ENCODE results near the gene CPED1. TPM values are rescaled to one million over a fixed set of nuclear protein-coding genes. Genes with fewer than 3 reads are reported as not detected.
"Not testable (repeated sequence)": the region's sequence is repeated elsewhere in the genome, so short reads cannot be mapped to it uniquely, and the experiment has no call there.

Gene CPED1
- total RNA-seq, 1 donor from 2014 or later, result 4.3 TPM

DNA sequence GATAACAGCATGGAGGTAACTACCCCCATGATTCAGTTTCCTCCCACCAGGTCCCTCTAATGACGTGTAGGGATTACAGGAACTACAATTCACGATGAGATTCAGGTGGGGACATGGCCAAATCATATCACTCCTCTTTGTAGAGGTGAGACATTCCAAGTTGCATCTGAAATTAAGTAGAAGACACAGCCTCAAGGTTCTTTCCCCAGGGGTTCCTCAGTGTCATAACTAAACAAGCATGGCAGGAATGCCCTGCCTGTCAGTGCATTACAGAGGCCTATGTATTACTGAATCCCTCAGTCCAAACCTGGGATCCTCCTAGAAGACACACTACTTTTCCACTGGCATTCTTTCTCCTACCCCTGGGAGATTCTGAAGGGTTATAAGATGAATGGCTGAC is 297.7 kb downstream of the CPED1 start:
- Mint-ChIP-seq H3K36me3 (ENCODE audit: low read depth) (peaks cover 11% of the 10 kb centered on the region), H3K4me1 (no peaks in the 10 kb centered on the region), H3K27ac (ENCODE audit: unreplicated experiment) (no peak overlapping the region), H3K4me3 (no peak overlapping the region), H3K27me3 (ENCODE audit: low read depth) (no peaks in the 10 kb centered on the region), H3K9me3 (peaks cover 16% of the 10 kb centered on the region)
- no peak for TF ChIP-seq CTCF (conservative IDR thresholded peaks at IDR 0.05)
- no peak for DNase-seq (ENCODE audit: low read depth, low spot score)

DNA sequence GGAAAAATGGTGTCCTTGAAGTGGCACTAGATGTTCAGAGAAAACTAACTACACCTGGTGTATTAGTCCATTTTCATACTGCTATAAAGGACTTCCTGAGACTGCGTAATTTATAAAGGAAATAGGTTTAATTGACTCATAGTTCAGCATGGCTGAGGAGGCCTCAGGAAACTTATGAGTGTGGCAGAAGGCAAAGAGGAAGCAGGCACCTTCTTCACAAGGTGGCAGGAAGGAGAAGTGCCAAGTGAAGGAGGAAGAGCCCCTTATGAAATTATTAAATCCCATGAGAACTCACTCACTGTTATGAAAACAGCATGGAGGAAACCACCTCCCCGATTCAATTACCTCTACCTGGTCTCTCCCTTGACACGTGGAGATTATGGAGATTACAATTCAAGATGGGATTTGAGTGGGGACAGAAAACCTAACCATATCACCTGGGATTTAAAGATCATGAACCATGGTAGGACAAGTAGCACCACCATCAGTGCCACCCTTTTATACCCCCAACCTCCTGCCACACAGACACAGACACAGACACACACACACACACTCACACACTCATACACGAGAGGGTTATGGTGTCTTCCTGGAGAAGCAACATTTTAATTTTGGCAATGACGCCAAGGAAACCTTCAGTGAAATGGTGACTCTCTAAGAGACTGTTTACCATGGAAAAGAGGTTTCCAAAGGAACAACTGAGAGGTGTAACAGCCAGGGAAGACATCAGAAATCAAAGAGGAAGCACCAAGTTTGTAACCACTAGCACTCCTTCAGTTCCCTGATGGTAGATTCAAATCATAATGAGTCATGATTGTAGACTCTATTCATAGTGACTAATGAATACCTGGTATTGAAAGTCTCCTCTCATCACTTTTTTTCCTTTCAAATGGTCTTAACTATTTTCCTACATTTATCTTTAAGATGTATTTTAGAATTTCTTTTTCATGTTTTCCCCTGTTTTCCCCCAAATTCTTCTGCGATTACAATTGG is 298.5 kb downstream of the CPED1 start:
- Mint-ChIP-seq H3K4me3 (no peak overlapping the region), H3K4me1 (no peaks in the 10 kb centered on the region), H3K36me3 (ENCODE audit: low read depth) (peaks cover 11% of the 10 kb centered on the region), H3K27me3 (ENCODE audit: low read depth) (no peaks in the 10 kb centered on the region), H3K27ac (ENCODE audit: unreplicated experiment) (no peak overlapping the region), H3K9me3 (peaks cover 19% of the 10 kb centered on the region)
- TF ChIP-seq CTCF (conservative IDR thresholded peaks at IDR 0.05), result no peak
- no peak for DNase-seq (ENCODE audit: low read depth, low spot score)

GRCh38 chr7:121288894-121289293 is 300.4 kb downstream of the CPED1 start:
- H3K36me3 Mint-ChIP-seq (ENCODE audit: low read depth), result peaks cover 11% of the 10 kb centered on the region
- no peak overlapping the region for H3K27ac Mint-ChIP-seq (ENCODE audit: unreplicated experiment)
- no peak for DNase-seq (ENCODE audit: low read depth, low spot score)
- H3K27me3 Mint-ChIP-seq (ENCODE audit: low read depth), result no peaks in the 10 kb centered on the region
- H3K4me3 Mint-ChIP-seq, result no peak overlapping the region
- H3K4me1 Mint-ChIP-seq, result no peaks in the 10 kb centered on the region
- TF ChIP-seq CTCF (conservative IDR thresholded peaks at IDR 0.05), result no peak
- peaks cover 19% of the 10 kb centered on the region for H3K9me3 Mint-ChIP-seq

GRCh38 chr7:121289930-121290329 is 301.4 kb downstream of the CPED1 start:
- not testable (repeated sequence) for H3K36me3 Mint-ChIP-seq (ENCODE audit: low read depth); H3K4me1 Mint-ChIP-seq; DNase-seq (ENCODE audit: low read depth, low spot score); H3K27ac Mint-ChIP-seq (ENCODE audit: unreplicated experiment); H3K4me3 Mint-ChIP-seq; H3K27me3 Mint-ChIP-seq (ENCODE audit: low read depth)
- H3K9me3 Mint-ChIP-seq, result peaks cover 14% of the 10 kb centered on the region

- DNase-seq (ENCODE audit: low read depth, low spot score), result no peak
- Mint-ChIP-seq H3K27ac (ENCODE audit: unreplicated experiment) (no peak overlapping the region), H3K4me1 (no peaks in the 10 kb centered on the region), H3K36me3 (ENCODE audit: low read depth) (no peaks in the 10 kb centered on the region), H3K4me3 (no peak overlapping the region), H3K9me3 (peaks cover 5% of the 10 kb centered on the region), H3K27me3 (ENCODE audit: low read depth) (no peaks in the 10 kb centered on the region)
- no peak for TF ChIP-seq CTCF (conservative IDR thresholded peaks at IDR 0.05)
These were observed 306.0 kb downstream of the CPED1 start for GRCh38 chr7:121294448-121294992.

DNA sequence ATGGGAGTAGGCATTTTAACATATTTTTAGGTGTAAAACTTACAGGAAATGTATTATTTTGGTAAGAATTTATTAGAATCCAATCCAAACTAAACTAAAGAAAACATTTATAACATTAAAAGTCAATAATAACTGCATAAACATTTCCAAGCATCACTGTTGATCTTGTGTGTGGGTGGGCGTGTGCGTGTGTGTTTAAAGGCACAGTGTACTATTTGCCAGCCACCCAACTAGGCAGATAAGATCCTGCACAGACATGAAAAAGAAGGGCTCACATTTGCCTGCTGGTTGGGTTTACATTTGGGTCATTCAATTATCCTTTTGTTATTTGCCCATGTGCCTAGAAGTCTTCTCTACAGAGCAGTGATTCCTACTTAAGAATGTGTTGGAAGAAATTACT is 309.3 kb downstream of the CPED1 start:
- H3K27ac Mint-ChIP-seq (ENCODE audit: unreplicated experiment), result no peak overlapping the region
- no peak overlapping the region for H3K4me3 Mint-ChIP-seq

More for the DNA sequence above, 309.3 kb downstream of the CPED1 start:
- H3K36me3 Mint-ChIP-seq (ENCODE audit: low read depth), result no peaks in the 10 kb centered on the region
- H3K27me3 Mint-ChIP-seq (ENCODE audit: low read depth), result no peaks in the 10 kb centered on the region
- no peak for TF ChIP-seq CTCF (conservative IDR thresholded peaks at IDR 0.05)
- H3K9me3 Mint-ChIP-seq, result no peaks in the 10 kb centered on the region
- no peak for DNase-seq (ENCODE audit: low read depth, low spot score)
- H3K4me1 Mint-ChIP-seq, result no peaks in the 10 kb centered on the region
